Activated CD4-positive, alpha-beta T cell treated with anti-CD3 and anti-CD28 coated beads for 4 hours (primary cell): ENCODE measurements around the gene SIPA1L3.
A peak's percentile ranks its signal among the peaks of the same experiment; 100 is the strongest.

Source experiments
- DNase-seq, 2 donors: peaks; one replicate each; pipeline ENCODE4 v3.0.0-alpha.2; 2020

The SIPA1L3 gene

DNA sequence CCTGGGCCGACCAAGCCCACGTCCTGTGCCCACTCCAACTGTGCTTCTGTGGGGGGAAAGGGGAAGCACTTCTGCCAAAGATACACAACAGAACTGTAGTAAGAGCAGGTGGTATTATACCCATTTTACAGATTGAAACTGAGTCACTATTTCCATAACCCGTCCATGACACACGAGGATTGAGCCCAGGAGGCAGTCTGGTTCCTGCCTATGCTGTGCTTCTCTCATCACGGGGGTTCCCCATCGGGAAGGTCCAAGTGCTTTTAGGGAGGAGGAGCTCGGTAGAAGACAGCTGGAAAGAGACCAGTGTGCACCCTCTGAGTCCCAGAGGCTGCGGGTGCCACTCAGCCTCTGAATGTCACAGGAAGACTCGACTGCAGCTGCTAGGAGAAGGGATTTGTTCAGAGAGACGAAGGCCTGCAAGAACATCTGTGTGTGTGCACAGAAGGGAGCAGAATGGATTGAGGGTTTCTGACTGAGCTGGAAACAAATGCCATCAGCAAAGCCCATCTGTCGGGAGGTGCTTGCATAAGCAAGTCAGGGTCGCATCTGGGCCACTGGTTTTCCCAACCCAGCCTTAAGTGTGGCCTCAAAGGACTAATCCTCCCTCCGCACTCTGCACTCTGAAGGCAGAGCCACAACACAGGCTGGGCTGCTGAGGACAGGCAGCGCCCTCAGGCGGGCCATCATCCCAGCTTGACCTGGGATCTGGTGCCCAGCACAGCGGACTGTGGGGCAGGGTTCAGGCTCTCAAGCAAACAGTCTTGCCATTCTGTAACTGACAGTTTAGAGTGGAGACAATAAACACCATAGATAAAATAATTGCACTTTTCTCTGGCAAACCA lies 167.1 kb downstream of the SIPA1L3 start:
- no peak for DNase-seq

DNA sequence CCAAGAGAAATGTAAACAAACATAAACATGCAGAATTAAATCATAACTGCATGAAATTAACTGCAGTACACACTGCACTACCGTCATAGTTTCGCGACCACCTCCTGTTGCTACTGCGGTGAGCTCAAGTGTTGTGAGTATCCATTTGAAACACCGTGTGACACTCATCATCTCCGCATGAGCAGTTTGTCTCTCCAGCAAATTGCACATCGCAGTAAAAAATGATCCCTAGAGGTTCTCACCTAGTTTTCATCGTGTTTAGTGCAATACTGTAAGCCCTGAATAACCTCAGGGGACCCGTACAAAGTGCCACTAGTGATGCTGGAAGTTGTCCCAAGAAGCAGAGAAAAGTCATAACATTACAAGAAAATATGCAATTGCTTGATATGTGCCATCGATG lies 169.3 kb downstream of the SIPA1L3 start:
- no peak for DNase-seq

DNA sequence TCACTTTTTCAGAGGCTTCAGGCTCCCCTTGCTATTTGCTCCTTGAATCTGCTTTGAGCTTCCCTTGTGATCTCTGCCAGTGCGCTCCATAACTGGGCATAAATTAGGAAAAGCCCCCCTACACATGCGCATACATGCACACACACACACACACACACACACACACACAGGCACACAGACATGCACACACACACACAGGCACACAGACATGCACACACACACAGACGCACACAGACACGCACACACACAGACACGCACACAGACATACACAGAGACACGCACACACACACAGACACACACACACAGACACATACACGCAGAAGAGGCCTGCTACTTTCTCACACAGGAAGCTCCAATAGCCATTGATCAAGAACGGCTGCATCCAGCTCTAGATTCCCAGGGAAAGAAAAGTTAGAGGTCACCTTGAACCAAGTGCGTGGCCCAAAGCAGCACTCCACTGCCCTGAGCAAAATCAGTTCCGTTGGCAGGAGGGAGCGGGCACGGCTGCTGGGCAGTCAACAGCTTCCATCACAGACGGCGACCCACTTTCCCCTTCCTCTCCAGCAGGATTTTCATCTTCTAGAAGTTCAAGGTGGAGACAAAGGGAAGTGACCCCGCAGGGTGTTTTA lies 171.4 kb downstream of the SIPA1L3 start:
- no peak for DNase-seq

DNA sequence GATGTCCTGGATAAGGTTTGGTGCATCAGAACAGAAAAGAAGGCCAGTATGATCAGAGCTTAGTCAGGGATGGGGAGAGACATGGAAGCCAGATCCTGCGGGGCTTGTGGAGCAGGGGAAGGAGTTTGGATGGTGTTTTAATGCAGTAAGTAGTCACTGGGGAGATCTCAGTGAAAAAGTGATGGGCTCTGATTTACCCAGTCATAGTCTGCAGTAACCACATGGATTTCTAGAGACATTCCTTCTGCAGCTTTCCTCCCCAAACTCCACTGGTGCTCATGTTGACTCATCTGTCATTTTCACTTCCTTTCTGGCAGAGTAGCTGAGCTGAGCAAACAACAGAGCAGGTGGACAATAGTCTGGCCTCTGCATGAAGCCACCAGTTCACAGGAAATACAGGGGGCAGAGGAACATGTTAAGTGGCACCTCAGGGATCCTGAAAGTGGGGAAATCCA lies 172.9 kb downstream of the SIPA1L3 start:
- no peak for DNase-seq

DNA sequence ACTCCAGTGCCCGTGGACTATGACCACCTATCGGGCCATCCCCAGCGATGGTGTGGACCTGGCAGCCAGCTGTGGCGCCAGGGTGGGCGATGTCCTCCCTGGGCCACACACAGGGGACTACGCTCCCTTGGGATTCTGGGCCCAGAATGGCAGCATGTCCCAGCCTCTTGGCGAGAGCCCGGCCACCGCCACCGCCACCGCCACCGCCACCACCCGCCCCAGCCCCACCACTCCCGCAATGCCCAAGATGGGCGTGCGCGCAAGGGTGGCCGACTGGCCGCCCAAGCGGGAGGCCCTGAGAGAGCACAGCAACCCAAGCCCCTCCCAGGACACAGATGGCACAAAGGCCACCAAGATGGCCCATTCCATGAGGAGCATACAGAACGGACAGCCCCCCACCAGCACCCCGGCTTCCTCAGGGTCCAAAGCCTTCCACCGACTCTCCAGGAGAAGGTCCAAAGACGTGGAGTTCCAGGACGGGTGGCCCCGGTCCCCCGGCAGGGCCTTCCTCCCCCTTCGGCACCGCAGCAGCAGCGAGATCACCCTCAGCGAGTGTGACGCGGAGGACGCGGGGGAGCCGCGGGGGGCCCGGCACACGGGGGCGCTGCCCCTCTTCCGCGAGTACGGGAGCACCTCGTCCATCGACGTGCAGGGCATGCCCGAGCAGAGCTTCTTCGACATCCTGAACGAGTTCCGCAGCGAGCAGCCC lies 174.7 kb downstream of the SIPA1L3 start:
- DNase-seq, result no peak

DNA sequence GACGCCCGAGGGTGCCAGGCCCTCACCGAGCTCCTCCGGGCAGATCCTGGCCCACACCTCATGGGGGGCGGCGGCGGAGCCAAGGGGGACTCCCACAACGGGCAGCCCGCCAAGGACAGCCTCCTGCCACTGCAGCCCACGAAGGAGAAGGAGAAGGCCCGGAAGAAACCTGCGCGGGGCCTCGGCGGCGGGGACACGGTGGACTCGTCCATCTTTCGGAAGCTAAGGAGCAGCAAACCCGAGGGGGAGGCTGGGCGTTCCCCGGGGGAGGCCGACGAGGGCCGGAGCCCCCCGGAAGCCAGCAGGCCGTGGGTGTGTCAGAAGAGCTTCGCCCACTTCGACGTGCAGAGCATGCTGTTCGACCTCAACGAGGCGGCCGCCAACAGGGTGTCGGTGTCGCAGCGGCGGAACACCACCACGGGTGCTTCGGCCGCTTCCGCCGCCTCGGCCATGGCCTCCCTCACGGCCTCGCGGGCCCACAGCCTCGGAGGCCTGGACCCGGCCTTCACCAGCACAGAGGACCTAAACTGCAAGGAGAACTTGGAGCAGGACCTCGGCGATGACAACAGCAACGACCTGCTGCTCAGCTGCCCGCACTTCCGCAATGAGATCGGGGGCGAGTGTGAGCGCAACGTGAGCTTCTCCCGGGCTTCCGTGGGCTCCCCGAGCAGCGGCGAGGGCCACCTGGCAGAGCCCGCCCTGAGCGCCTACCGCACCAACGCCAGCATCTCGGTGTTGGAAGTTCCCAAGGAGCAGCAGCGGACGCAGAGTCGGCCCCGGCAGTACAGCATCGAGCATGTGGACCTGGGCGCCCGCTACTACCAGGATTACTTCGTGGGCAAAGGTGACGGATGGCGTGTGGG lies 175.5 kb downstream of the SIPA1L3 start:
- no peak for DNase-seq

DNA sequence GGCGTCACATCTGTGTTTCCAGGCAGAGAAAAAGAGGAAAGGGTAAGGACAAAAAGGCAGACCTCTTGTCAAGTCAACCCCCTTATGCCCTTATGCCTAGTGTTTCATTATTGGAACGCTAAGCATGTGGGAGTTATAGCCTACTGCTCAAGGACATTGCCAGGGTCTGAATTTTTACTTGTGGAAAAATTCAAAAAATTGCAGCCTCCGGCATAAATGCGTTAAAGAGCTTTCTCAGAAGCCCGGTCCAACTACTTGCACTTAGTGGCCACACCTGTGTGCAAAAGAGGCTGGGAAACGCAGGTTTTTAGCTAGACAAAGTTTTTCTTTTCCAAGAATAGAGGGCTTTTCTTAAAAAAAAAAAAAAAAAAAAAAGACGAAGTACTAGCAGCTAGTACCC lies 177.2 kb downstream of the SIPA1L3 start:
- no peak for DNase-seq

DNA sequence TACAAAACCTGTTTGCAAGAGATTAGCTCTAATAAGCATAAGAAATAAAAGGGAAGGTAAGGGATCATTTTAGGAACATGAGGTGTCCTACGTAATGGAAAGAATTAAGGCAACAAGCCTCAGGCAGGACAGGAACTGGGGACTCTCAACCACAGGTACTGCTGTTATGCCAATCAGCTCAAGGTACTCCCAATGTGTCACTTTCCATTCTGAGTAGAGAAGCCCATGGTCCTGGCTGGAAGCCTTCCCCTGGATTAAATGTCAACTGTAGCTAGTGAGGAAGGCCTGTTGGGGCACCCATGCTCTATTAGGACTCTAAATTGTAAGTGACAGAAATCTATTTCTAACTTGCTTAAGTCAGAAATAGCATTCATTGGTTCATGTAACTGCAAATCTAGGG lies 182.4 kb downstream of the SIPA1L3 start:
- DNase-seq, result no peak

DNA sequence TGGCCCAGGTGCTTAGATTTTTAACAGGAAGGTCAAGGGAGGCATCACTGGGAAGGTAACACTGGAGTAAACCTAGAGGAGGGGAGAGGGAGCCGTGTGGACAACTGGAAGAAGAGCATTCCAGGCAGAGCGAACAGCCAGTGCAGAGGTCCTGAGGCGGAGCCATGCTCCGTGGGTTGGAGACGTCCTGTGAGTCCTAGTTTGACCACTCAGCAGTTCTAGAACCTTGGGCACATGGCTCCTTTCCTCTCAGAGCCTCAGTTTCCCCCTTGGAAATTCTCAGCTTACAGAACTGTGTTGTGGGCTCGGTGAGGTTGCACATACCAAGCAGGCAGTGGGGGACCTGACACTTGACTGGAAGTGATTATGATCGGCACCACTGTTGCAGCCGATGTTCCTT lies 186.1 kb downstream of the SIPA1L3 start:
- no peak for DNase-seq

DNA sequence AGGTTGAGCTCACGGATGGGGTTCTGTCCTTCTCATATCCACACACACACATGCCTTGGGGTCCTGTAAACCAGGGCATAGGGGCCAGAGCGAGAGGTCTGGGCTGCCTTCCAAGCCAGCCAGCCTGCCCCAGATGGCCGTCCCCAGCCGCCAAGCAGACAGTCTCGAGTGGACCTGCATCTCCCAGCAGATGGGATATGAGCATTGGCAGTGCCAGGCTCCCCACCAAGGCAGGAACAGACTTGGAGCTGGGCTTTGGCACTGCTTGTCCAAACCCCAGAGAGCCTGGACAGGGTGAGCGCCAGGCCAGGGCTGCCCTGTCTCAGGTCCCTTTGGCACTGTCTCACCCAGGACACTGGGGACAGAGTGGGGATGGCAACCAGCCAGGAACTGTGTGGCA lies 186.6 kb downstream of the SIPA1L3 start:
- DNase-seq, result no peak

DNA sequence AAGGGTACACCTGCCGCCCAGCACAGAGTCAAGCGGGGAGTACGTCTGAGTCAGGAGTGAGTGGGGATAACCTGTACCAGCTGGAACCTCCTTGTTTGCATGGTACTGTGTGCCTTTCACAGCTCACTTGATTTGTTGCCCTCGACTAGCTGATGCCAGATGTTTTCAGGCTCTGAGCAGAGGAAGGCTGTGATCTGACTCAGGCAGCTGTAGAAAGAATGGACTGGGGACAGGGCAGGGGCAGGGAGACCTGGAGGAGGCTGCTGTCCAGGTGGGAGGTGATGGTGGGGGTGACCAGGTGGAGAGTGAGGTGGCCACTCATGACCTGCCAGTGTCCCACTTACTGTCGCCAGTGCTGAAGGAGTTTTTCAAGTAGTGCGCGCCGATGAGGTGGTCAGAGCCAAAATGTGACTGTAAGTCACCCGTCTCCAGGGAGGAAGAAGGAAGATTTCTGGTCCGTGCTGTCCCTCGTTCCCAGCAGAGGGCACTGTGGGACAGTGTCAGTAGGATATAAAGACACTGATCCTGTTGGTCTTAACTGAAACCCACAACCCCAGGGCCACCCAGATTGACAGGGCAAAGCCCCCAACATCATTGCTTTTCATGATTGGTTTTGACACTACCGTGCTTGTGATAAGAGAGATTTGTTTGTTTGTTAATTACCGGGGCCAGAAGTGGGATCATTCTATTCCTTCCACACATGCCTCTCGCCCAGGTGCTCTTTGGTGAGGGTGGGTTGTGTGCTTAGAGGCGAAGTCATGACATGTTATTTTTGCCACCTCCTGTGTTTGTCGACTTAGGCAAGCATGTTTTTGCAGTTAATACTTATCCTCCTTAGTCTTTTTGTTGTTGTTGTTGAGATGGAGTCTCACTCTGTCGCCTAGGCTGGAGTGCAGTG lies 188.7 kb downstream of the SIPA1L3 start:
- peak; percentile 42 to 57 for DNase-seq

DNA sequence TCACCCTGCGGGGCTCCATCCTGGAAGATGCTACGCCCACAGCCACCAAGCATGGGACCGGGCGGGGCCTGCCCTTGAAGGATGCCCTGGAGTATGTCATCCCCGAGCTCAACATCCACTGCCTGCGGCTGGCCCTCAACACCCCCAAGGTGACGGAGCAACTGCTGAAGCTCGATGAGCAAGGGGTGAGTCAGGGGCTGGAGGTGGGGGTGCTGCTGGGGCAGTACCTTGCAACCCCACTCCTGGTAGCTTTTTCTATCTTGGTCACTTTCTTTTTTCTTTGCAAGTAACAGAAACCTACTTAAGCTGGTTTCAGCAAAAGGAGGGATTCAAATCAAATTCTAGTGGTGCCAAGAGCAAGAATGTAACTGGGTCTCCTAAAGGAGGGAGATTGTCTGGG lies 193.0 kb downstream of the SIPA1L3 start:
- no peak for DNase-seq

DNA sequence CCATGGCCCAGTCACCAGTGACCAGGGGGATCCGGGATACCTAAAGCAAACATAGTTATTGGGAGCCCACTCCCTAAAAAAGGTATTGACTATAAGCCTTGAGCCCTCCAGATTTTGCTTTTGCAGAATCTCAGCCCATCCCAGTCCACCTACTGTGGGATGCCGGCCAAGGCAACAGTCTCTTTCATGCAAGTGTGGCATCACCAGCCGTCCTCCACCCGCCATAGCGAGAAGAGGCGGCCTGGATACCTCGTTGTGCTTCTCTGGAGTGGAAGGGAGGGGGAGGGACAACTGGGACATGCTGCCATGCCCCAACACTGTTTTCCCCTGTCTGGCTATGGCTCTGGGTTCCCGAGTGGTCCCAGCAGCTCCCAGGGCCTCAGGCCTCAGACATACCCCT lies 193.6 kb downstream of the SIPA1L3 start:
- DNase-seq, result no peak

DNA sequence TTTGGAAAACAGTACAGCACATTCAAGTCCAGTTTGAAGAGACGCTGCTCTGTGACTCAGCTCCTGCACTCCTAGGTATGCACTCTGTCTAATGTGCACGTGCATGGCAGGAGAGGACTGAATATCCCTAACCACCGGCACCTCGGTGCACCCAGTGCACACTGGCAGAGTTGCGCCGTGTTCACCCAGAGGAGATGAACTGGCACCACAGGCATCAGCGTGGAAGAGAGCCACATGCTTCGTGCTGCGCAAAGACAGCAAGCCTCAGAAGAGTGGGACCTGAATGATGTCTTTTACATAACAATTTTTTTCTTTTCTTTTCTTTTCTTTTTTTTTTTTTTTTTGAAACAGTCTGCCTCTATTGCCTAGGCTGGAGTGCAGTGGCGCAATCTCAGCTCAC lies 194.7 kb downstream of the SIPA1L3 start:
- no peak for DNase-seq

DNA sequence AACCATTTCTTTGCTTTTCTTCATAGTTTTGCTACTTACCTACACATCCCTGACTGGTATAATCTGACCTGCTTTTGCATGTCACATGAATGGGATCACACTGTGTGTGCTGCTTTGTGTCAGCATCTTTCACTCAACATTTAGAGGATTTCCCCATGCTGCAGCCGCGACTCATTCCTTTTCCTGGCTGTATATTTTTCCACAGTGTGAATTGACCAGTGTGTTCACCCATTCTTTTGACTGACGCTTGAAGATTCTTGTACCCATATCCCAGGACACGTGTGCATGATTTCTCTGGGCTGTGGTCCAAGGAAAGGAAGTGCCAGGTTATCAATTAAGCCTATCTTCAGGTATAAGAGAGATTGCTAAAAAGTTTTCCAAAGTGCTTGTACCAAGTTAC lies 198.6 kb downstream of the SIPA1L3 start:
- no peak for DNase-seq

DNA sequence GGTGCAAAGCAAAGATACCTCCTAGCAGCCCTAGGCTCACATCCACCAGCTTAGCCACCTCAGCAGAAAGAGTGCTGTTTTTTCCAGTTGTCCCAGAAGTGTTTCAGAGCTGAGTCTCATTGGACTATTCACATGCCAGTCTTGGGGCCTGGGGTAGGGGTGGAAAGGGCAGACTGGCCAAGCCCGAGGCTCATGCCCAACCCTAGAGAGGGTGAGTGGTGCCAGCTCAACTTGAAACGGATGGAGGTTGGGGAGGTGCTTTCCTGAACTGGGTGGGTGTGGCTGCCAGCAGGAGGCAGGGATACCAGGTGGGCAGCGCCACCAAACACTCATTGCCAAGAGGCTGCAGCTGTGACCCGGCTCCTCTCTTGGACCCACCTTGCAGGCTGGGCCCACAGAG lies 200.1 kb downstream of the SIPA1L3 start:
- no peak for DNase-seq

DNA sequence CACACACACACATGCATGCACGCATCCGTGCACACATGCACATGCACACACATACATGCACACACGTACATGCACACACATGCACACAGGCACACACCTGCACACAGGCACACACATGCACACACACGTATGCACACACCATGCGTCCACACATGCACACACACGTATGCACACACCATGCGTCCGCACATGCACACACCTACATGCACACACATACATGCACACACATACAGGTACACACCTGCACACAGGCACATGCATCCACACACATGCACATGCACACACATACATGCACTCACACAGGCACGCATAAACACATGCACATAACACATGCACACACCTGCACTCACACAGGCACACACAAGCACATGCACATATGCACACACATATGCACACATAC lies 204.9 kb downstream of the SIPA1L3 start:
- no peak for DNase-seq

DNA sequence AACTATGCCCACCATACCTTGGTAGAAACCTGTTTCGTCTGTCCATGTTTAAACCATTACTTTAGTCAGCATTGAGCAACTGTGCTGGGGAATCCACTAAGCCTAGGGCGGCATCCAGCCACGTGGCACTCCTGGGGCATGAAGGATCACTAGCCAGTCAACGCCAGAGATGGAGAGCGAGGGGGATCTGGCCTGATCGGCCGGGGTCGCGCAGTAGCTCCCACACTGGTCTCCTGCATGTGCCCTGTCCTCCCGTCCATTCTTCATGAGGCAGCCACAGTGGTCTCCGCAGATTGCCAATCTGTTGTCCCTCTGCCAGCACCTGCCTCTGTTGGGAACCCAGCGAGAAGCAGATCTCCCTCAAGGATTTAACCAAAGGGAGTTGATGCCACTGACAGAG lies 207.6 kb downstream of the SIPA1L3 start:
- no peak for DNase-seq

DNA sequence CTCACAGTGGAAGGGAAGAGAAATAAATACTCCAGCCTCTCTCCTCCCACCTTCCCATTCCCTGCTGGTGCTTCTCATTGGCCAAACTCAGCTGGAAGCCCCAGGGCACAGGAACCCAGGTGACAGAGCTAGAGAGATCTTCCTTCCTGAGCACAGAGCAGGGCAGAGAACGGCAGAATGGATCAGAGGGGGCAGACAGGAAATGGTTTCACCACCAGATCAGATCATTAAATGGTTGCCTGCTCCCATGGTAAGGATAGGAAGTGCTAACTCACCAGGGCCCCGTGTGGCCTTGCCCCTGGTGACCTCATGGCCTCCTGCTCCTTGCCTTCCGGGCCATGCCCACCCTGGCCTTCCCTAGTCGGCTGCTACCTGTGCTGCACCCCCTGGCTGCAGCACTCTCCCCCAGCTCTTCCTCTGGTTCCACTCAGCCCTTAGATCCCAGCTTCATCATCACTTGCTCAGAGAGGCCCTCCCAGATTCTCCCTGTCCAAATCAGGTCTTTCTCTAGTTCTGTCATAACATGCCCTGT lies 208.3 kb downstream of the SIPA1L3 start:
- no peak for DNase-seq

DNA sequence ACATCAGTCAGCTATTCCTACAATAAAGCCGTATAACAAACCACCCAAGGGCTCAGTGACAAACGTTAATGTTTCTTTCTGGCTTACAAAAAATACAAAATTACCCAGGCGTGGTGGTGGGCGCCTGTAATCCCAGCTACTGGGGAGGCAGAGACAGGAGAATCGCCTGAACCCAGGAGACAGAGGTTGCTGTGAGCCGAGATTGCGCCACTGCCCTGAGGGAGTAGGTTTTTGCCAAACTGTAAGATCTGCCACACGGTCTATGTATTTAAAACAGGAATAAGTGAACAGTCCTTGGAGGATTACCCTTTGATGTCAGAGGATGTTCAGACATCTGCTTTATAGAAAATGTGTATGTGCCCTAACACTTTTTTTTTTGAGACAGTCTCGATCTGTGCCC lies 211.2 kb downstream of the SIPA1L3 start:
- DNase-seq, result no peak

DNA sequence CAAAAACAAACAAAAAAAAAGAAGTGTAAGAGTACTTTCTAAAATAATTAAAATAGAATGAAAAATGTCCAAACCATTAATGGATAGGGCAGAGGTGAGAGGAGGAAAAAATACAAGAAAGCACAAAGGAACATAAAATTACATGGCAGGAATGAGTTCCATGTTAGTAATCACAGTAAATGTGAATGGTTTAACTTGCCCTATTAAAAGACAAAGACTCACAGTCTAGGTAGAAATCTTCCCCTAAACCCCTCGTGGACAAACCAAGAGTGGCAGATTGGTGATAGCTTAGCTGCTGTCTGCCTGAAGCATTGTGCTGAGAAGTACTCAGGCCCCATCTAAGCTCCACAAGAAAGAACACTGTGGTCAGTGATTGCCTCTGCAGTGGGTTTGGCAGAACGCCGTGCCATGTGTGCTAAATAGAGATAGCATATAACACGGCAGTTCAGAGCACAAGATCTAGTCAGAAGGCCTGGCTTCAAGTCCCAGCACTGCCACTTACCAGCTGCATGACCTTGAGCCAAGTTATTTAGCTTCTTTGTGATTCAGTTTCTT lies 213.5 kb downstream of the SIPA1L3 start:
- DNase-seq, result no peak
